Activated T-cell treated with anti-CD3 and anti-CD28 coated beads, Interleukin-2, amount 50 U/mL, for 72 hours (primary cell): ENCODE measurements around the gene BPIFA3. TPM values are rescaled to one million over a fixed set of nuclear protein-coding genes. Genes with fewer than 3 reads are reported as not detected.

Experiments
- ATAC-seq, 2 donors: fragments of 150-1000 bp; cut with Tn5 transposase; replicated peaks in 1 of 2; 2 replicates each; pipeline ENCODE4 v1.10.0; 2021; ENCODE audit warnings: moderate library complexity in 2 of 2, mild to moderate bottlenecking in 1 of 2
- DNase-seq, 2 donors: peaks; one replicate each; pipeline ENCODE4 v3.0.0; 2021 to 2022; ENCODE audit warnings: mixed read lengths in 1 of 2
- H3K27ac Mint-ChIP-seq: one replicate; pipeline ENCODE4 v1.8.0; 2022; ENCODE audit warnings: mild to moderate bottlenecking, moderate library complexity, mixed read lengths
- H3K27me3 Mint-ChIP-seq: one replicate; pipeline ENCODE4 v1.8.0; 2022; ENCODE audit warnings: low read depth, mixed read lengths
- H3K36me3 Mint-ChIP-seq, 2 donors: one replicate each; pipeline ENCODE4 v1.8.0; 2022; ENCODE audit warnings: mixed read lengths in 2 of 2, mild to moderate bottlenecking in 1 of 2; ENCODE audit not compliant: insufficient read depth in 2 of 2
- H3K4me1 Mint-ChIP-seq: one replicate; pipeline ENCODE4 v1.8.0; 2022; ENCODE audit warnings: low read depth, mixed read lengths
- H3K4me3 Mint-ChIP-seq, 2 donors: one replicate each; pipeline ENCODE4 v1.8.0; 2022; ENCODE audit warnings: mild to moderate bottlenecking in 2 of 2, mixed read lengths in 2 of 2, moderate library complexity in 2 of 2
- H3K9me3 Mint-ChIP-seq, 2 donors: one replicate each; pipeline ENCODE4 v1.8.0; 2022; ENCODE audit warnings: mixed read lengths in 2 of 2
- total RNA-seq, 2 donors: library from RNA; stranded (reverse); gene quantifications; one replicate each; pipeline ENCODE4 v1.2.3, GENCODE V29; 2022

The BPIFA3 gene
- total RNA-seq, 2 donors from 2014 or later: not detected

GRCh38 chr20:33188421-33188820 lies 28.7 kb upstream of the BPIFA3 start:
- H3K27me3 Mint-ChIP-seq: no peaks in the 10 kb centered on the region
- ATAC-seq (no peak), DNase-seq (no peak)
- H3K9me3 Mint-ChIP-seq: peaks cover 0 to under 1% of the 10 kb centered on the region in 2 donors
- H3K4me1 Mint-ChIP-seq: no peaks in the 10 kb centered on the region
- H3K4me3 Mint-ChIP-seq: no peak overlapping the region
- H3K36me3 Mint-ChIP-seq: no peaks in the 10 kb centered on the region
- H3K27ac Mint-ChIP-seq: no peak overlapping the region

- DNase-seq (no peak), ATAC-seq (no peak)
- H3K27ac Mint-ChIP-seq: no peak overlapping the region
- H3K4me1 Mint-ChIP-seq: no peaks in the 10 kb centered on the region
- H3K4me3 Mint-ChIP-seq: no peak overlapping the region
- no peaks in the 10 kb centered on the region for H3K9me3 Mint-ChIP-seq
- no peaks in the 10 kb centered on the region for H3K27me3 Mint-ChIP-seq
- H3K36me3 Mint-ChIP-seq: no peaks in the 10 kb centered on the region
Measured at GRCh38 chr20:33191484-33191883, 25.7 kb upstream of the BPIFA3 start.

- Mint-ChIP-seq H3K4me3 (no peak overlapping the region), H3K27me3 (no peaks in the 10 kb centered on the region), H3K4me1 (no peaks in the 10 kb centered on the region), H3K27ac (no peak overlapping the region), H3K36me3 (no peaks in the 10 kb centered on the region), H3K9me3 (no peaks in the 10 kb centered on the region)
- DNase-seq: no peak
- no peak for ATAC-seq
Measured at GRCh38 chr20:33191955-33192354, 25.2 kb upstream of the BPIFA3 start.

GRCh38 chr20:33192912-33193501 lies 24.1 kb upstream of the BPIFA3 start:
- no peaks in the 10 kb centered on the region for H3K9me3 Mint-ChIP-seq
- DNase-seq (no peak), ATAC-seq (no peak)
- no peaks in the 10 kb centered on the region for H3K4me1 Mint-ChIP-seq
- no peaks in the 10 kb centered on the region for H3K27me3 Mint-ChIP-seq
- no peak overlapping the region for H3K27ac Mint-ChIP-seq
- H3K36me3 Mint-ChIP-seq: no peaks in the 10 kb centered on the region
- H3K4me3 Mint-ChIP-seq: no peak overlapping the region

- no peak overlapping the region for H3K27ac Mint-ChIP-seq
- DNase-seq (no peak), ATAC-seq (no peak)
- no peaks in the 10 kb centered on the region for H3K36me3 Mint-ChIP-seq
- H3K9me3 Mint-ChIP-seq: no peaks in the 10 kb centered on the region
- no peaks in the 10 kb centered on the region for H3K4me1 Mint-ChIP-seq
- no peak overlapping the region for H3K4me3 Mint-ChIP-seq
- H3K27me3 Mint-ChIP-seq: peaks cover 32% of the 10 kb centered on the region
Measured at GRCh38 chr20:33199026-33199425, 18.1 kb upstream of the BPIFA3 start.

GRCh38 chr20:33202451-33202850 lies 14.7 kb upstream of the BPIFA3 start:
- DNase-seq (no peak), ATAC-seq (no peak)
- H3K4me1 Mint-ChIP-seq: no peaks in the 10 kb centered on the region
- H3K27ac Mint-ChIP-seq: no peak overlapping the region
- H3K4me3 Mint-ChIP-seq: no peak overlapping the region
- H3K36me3 Mint-ChIP-seq: no peaks in the 10 kb centered on the region
- H3K27me3 Mint-ChIP-seq: peaks cover 44% of the 10 kb centered on the region
- no peaks in the 10 kb centered on the region for H3K9me3 Mint-ChIP-seq

GRCh38 chr20:33203444-33203843 lies 13.7 kb upstream of the BPIFA3 start:
- Mint-ChIP-seq H3K9me3 (no peaks in the 10 kb centered on the region), H3K27ac (no peak overlapping the region), H3K27me3 (peaks cover 45% of the 10 kb centered on the region), H3K4me3 (no peak overlapping the region), H3K4me1 (no peaks in the 10 kb centered on the region), H3K36me3 (no peaks in the 10 kb centered on the region)
- no peak for DNase-seq
- ATAC-seq: no peak

GRCh38 chr20:33209789-33210188 lies 7.4 kb upstream of the BPIFA3 start:
- H3K9me3 Mint-ChIP-seq: peaks cover 0 to 2% of the 10 kb centered on the region in 2 donors
- peaks cover 4% of the 10 kb centered on the region for H3K4me1 Mint-ChIP-seq
- no peak overlapping the region for H3K27ac Mint-ChIP-seq
- ATAC-seq: no peak
- peaks cover 32% of the 10 kb centered on the region for H3K27me3 Mint-ChIP-seq
- no peaks in the 10 kb centered on the region for H3K36me3 Mint-ChIP-seq
- peak; percentile 27 to 45 for DNase-seq
- H3K4me3 Mint-ChIP-seq: no peak overlapping the region

GRCh38 chr20:33210371-33210770 lies 6.8 kb upstream of the BPIFA3 start:
- H3K36me3 Mint-ChIP-seq: no peaks in the 10 kb centered on the region
- H3K27me3 Mint-ChIP-seq: peaks cover 31% of the 10 kb centered on the region
- DNase-seq: no peak
- no peak overlapping the region for H3K27ac Mint-ChIP-seq
- ATAC-seq: no peak
- H3K4me1 Mint-ChIP-seq: peaks cover 4% of the 10 kb centered on the region
- no peak overlapping the region for H3K4me3 Mint-ChIP-seq
- peaks cover 0 to 2% of the 10 kb centered on the region in 2 donors for H3K9me3 Mint-ChIP-seq

- Mint-ChIP-seq H3K9me3 (peaks cover 0 to 2% of the 10 kb centered on the region in 2 donors), H3K4me3 (no peak overlapping the region), H3K4me1 (peaks cover 4% of the 10 kb centered on the region), H3K27me3 (peaks cover 31% of the 10 kb centered on the region), H3K27ac (no peak overlapping the region), H3K36me3 (no peaks in the 10 kb centered on the region)
- peak in 1 of 2 donors; percentile 51 for ATAC-seq
- DNase-seq: peak; percentile 19 to 30
Measured at GRCh38 chr20:33211817-33212424, 5.2 kb upstream of the BPIFA3 start.

- H3K36me3 Mint-ChIP-seq: no peaks in the 10 kb centered on the region
- H3K4me3 Mint-ChIP-seq: no peak overlapping the region
- H3K27me3 Mint-ChIP-seq: peaks cover 26% of the 10 kb centered on the region
- ATAC-seq: no peak
- peaks cover 0 to 1% of the 10 kb centered on the region in 2 donors for H3K9me3 Mint-ChIP-seq
- DNase-seq: no peak
- no peak overlapping the region for H3K27ac Mint-ChIP-seq
- peaks cover under 1% of the 10 kb centered on the region for H3K4me1 Mint-ChIP-seq
Measured at GRCh38 chr20:33224399-33224798, 7.2 kb downstream of the BPIFA3 start.

GRCh38 chr20:33229843-33230242 lies 12.7 kb downstream of the BPIFA3 start:
- peak; percentile 82 to 87 for ATAC-seq
- H3K27ac Mint-ChIP-seq: no peak overlapping the region
- H3K27me3 Mint-ChIP-seq: peaks cover 17% of the 10 kb centered on the region

GRCh38 chr20:33231237-33231636 lies 14.1 kb downstream of the BPIFA3 start:
- Mint-ChIP-seq H3K4me1 (peaks cover 18% of the 10 kb centered on the region), H3K36me3 (no peaks in the 10 kb centered on the region), H3K4me3 (no peak overlapping the region), H3K27me3 (peaks cover 6% of the 10 kb centered on the region), H3K9me3 (no peaks in the 10 kb centered on the region), H3K27ac (no peak overlapping the region)
- ATAC-seq: no peak
- no peak for DNase-seq

More at GRCh38 chr20:33229843-33230242, 12.7 kb downstream of the BPIFA3 start:
- peaks cover 18% of the 10 kb centered on the region for H3K4me1 Mint-ChIP-seq
- peak; percentile 15 to 38 for DNase-seq
- no peaks in the 10 kb centered on the region for H3K36me3 Mint-ChIP-seq
- H3K9me3 Mint-ChIP-seq: no peaks in the 10 kb centered on the region
- no peak overlapping the region for H3K4me3 Mint-ChIP-seq
